Right atrium auricular region (tissue), 2 donors: ENCODE measurements around the gene RCOR2. TPM values are rescaled to one million over a fixed set of nuclear protein-coding genes. Genes with fewer than 3 reads are reported as not detected.

Source experiments
- DNase-seq: peaks from one replicate; pipeline ENCODE4 v3.0.0-alpha.2; 2019; ENCODE audit warnings: low spot score
- H3K27ac ChIP-seq, 2 donors: fragments of 200-600 bp; sonication (generic); 1 replicate in 1 of 2; 2 replicates in 1 of 2; pipeline ENCODE4 v1.5.1; 2016 to 2019
- H3K27me3 ChIP-seq, 2 donors: fragments of 200-600 bp; sonication (generic); one replicate each; pipeline versions ENCODE4 v1.5.1 to v1.6.0; 2017 to 2019
- H3K36me3 ChIP-seq: fragments of 200-600 bp; sonication (generic); one replicate; pipeline ENCODE4 v1.5.1; 2016
- H3K4me1 ChIP-seq, 2 donors: fragments of 200-600 bp; sonication (generic); one replicate each; pipeline versions ENCODE4 v1.5.1 to v1.6.0; 2017 to 2019
- H3K4me3 ChIP-seq, 2 donors: fragments of 200-600 bp; sonication (generic); 1 replicate in 1 of 2; 2 replicates in 1 of 2; pipeline ENCODE4 v1.5.1; 2017 to 2019; ENCODE audit warnings: mild to moderate bottlenecking in 1 of 2, moderate library complexity in 1 of 2
- H3K9me3 ChIP-seq, 2 donors: fragments of 200-600 bp; sonication (generic); one replicate each; pipeline ENCODE4 v1.5.1; 2019
- total RNA-seq, 2 donors: library from RNA; depleted of rRNA; stranded (reverse); fragments of >200 nt; gene quantifications; one replicate each; pipeline ENCODE4 v1.1.0, GENCODE V29; 2016
- TF ChIP-seq, protein P1 (sequence below), 2 donors: fragments of 200-600 bp; sonication (generic); IDR thresholded peaks; one replicate each; pipeline ENCODE4 v1.5.1; 2019; ENCODE audit warnings: antibody characterized with exemption in 2 of 2

The RCOR2 gene
- total RNA-seq, 2 donors from 2014 or later, result 0.90 to 1.7 TPM

DNA sequence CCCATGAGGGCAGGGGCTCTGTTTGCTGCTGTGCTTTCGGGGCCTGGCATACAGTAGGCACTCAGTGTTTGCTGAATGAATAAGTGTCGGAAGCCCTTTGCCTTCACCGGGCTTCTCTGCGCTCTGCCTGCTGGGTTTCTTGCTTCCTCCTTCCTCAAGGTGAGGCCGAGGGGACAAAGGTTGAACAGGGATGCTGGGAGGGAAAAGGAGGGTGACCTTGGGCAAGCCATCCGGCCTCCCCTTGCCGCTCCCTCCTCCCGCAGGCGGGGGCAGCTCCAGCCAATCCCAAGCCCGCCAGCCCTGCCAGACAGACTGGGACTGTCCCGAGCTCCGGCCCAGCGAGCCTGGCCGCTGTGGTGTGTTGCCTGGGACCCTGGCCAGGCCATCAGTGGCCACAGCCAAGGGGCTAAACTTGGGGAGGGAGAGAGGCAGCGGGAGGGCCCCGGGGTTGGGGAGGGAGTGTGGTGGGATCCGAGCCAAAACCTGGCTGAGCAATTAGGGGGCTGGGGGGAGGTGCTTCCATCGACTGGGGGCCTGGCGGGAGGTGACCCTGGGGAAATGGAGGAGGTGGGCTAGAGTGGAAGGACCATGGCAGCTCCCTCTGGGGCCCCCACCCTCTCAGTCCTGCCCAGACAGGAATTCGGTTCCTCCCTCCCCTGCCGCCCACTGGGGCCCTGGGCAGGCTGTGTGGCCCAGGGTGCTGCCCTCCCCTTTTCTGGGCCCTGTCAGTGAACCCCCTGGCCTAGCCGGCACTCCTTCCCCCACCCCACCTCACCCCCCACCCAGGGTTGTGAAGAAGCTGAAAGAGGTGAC lies 3.4 kb upstream of the RCOR2 start:
- Histone ChIP-seq H3K27ac (peak overlapping the region; percentile 91 to 95), H3K4me3 (peak overlapping the region in 1 of 2 donors; percentile 58), H3K4me1 (peaks cover 0 to 56% of the 10 kb centered on the region in 2 donors), H3K27me3 (no peaks in the 10 kb centered on the region), H3K9me3 (no peaks in the 10 kb centered on the region), H3K36me3 (no peaks in the 10 kb centered on the region)
- DNase-seq, result peak; percentile 74
- TF ChIP-seq, protein P1, sequence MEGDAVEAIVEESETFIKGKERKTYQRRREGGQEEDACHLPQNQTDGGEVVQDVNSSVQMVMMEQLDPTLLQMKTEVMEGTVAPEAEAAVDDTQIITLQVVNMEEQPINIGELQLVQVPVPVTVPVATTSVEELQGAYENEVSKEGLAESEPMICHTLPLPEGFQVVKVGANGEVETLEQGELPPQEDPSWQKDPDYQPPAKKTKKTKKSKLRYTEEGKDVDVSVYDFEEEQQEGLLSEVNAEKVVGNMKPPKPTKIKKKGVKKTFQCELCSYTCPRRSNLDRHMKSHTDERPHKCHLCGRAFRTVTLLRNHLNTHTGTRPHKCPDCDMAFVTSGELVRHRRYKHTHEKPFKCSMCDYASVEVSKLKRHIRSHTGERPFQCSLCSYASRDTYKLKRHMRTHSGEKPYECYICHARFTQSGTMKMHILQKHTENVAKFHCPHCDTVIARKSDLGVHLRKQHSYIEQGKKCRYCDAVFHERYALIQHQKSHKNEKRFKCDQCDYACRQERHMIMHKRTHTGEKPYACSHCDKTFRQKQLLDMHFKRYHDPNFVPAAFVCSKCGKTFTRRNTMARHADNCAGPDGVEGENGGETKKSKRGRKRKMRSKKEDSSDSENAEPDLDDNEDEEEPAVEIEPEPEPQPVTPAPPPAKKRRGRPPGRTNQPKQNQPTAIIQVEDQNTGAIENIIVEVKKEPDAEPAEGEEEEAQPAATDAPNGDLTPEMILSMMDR (IDR thresholded peaks at IDR 0.05), result no peak

DNA sequence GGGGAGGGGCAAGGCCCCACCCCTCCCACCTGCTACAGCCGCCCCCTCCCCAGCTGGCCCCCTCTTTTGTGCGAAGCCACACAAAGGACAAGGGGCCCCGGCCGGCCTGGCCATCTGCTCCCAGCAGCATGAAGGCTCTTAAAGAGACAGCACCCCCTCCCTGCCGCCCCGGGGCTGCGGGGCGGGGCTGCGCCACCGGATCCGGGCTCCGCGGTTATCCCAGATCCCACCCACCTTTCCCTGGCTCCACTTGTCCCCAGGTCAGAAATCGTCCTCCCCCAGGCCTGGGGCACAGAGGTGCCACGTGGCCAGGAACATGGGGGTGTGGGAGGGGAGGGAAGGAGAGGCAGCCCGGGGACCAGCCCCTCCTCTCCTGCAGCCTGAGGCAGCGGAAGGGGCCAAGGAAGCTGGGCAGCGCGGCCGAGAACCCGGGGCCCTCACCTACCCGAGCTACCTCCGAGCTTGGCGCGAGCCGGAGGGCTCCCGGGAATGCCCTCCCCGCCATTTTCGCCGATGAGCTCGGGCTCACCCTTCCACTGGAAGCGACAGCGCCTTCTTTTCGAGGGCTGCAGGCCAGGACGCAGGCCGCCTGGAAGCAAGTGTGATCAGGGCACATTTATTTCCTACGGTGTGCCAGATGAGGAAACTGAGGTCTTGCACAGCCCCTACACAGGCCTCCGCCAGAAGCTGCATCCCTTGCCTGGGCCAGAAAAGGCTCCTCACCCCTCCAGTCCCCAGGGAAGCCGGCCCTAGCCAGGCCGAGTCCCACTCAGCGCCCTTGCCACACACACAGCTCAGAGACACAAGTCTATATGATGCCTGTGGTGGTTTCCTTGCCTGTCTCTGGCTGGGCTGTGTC lies 2.5 kb upstream of the RCOR2 start:
- TF ChIP-seq, protein P1 (IDR thresholded peaks at IDR 0.05), result no peak
- Histone ChIP-seq H3K27me3 (no peaks in the 10 kb centered on the region), H3K27ac (peak overlapping the region; percentile 91 to 95), H3K4me1 (peaks cover 0 to 57% of the 10 kb centered on the region in 2 donors), H3K9me3 (no peaks in the 10 kb centered on the region), H3K36me3 (no peaks in the 10 kb centered on the region), H3K4me3 (peak overlapping the region; percentile 12 to 58)
- DNase-seq, result no peak

DNA sequence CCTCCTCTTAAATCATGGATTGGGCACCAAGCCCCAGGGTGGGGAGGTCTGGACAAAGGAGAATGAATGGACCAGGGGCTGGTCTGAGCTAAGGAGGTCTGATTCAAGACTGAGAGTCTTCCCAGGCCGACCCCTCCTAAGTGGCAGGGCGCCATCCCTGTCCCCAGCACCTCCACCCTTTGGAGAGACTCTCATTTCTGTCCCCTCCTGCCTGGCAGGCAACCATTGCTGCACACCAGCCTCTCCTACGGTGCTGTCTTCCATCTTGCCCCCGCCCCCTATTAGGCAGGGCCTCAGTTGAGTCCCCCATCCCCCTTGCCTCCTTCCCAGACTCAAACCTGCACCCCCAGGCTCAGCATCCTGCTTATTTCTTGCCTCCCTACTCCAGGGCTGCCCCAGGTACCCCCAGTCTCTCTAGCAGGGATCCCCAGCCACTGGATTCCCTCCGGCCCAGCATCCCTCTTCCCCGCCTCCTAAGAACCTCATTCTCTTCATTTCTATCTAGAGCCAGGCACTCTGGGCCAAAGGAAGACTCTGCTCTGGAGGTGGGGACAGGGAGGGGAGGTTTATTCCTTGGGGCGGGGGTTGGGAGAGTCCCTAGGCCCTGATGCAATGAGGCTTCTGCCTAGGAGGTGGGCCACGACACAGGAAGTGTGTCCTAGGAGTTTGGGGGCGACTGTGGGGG lies 1.7 kb upstream of the RCOR2 start:
- Histone ChIP-seq H3K4me3 (peak overlapping the region; percentile 40 to 58), H3K36me3 (no peaks in the 10 kb centered on the region), H3K4me1 (peaks cover 0 to 57% of the 10 kb centered on the region in 2 donors), H3K9me3 (no peaks in the 10 kb centered on the region), H3K27me3 (no peaks in the 10 kb centered on the region), H3K27ac (peak overlapping the region; percentile 91 to 95)
- DNase-seq, result no peak
- TF ChIP-seq, protein P1 (IDR thresholded peaks at IDR 0.05), result no peak

DNA sequence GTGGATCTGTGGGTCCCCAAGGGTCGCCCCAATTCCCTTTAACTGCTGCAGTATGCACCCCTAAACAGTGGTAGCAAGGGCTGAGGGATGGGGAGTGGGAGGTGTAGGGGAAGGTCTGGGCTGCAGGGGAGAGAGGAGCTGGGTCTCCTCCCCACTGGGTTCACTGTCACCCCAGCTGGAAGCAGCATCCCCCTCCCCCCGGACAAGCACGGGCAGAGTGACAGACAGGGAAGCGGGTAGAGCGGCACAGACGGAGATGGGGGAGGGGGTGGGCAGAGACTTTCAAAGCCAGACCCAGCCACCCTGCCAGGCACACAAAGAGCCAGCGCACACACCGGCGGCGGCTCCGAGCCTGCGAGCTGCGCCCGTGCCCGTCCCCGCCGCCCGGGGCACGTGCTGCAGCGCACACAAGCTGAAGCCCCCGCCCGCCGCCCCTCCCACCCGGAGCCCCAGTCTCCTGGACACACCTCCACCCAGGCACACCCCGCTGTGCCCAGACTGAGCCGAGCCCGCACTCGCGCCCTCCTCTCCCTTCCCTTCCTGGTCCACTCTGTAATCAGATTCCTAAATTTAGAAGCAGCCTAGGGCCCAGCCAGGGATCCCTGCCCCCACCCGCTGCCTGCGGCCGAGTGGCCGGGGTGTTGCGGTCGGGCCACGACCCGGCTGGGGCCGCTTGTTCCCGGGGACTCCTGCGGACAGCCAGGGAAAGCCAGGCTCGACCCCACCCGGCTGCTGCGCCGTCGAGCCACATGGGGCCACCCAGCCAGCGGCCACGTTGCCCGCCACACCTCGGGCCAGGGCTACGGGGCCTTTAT lies 935 bp upstream of the RCOR2 start:
- Histone ChIP-seq H3K36me3 (no peaks in the 10 kb centered on the region), H3K27me3 (no peaks in the 10 kb centered on the region), H3K4me3 (peak overlapping the region; percentile 40 to 58), H3K4me1 (peaks cover 0 to 57% of the 10 kb centered on the region in 2 donors), H3K27ac (peak overlapping the region; percentile 91 to 95), H3K9me3 (no peaks in the 10 kb centered on the region)
- TF ChIP-seq, protein P1 (IDR thresholded peaks at IDR 0.05), result no peak
- peak; percentile 68 for DNase-seq
